ENCODE measurements around the gene PPP1CB. TPM values are rescaled to one million over a fixed set of nuclear protein-coding genes. Genes with fewer than 3 reads are reported as not detected.

PPP1CB gene
- total and polyA plus RNA-seq, 10 of the 15 experiments (the other 5 are each of a cell fraction or from before 2014, with no cell fraction given) = 37.5 to 176 (median 84.9) TPM

DNA sequence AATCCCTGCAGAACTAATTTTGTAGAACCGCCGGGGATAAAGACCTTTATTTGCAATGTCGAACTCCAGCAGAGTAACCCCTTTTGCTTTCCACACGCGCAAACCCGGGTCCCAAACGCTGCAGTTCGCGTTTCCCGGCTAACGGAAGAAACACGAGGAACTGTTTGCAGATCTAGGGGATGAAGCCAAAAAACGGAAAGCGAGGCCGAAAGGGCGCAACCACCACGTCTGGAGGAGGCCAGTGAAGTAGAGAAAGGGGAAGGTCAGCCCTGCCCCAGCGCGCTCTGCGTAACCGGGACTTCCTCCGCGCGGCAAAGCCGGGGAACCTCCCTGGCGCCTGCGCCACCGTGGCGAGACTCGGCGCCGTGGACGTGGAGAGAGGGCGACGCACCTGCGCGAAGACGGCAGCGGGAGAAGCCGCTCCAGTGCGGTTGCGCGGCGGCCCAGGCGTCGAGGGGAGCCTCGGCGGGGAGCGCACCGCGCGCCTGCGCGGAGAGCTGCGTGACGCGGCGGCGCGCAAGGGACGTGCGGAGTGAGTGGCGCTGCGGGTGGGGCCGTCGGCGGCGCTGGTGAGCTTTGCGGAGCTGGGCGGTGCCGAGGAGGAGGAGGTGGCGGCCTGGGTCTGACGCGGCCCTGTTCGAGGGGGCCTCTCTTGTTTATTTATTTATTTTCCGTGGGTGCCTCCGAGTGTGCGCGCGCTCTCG lies at the start of gene PPP1CB (continued):
- TF ChIP-seq DPF2 (IDR thresholded peaks at IDR 0.05) = peak; percentile 62; the same call in 1 of the 2 replicates
- peak; percentile 64 for TF ChIP-seq SMAD1 (IDR thresholded peaks at IDR 0.05; ENCODE audit: low read depth, partially characterized antibody)
- peak; percentile 29; the same call in 1 of the 3 replicates for TF ChIP-seq POU2F2 (IDR thresholded peaks at IDR 0.05; ENCODE audit: borderline replicate concordance, low read depth, low read length)
- peak; percentile 87 for TF ChIP-seq NR2F1 (conservative IDR thresholded peaks at IDR 0.05)
- no peak for TF ChIP-seq RAD51 (IDR thresholded peaks at IDR 0.05)
- no peak for TF ChIP-seq SREBF1 (IDR thresholded peaks at IDR 0.05; ENCODE audit: low read length)
- TF ChIP-seq ZBTB40 (IDR thresholded peaks at IDR 0.05; ENCODE audit: borderline replicate concordance) = no peak; the same call in 1 of the 2 replicates
- TF ChIP-seq TCF7 (IDR thresholded peaks at IDR 0.05; ENCODE audit: borderline replicate concordance) = no peak
- no peak for TF ChIP-seq ZNF24 (IDR thresholded peaks at IDR 0.05)
- peak; percentile 19; the same call in 1 of the 2 replicates for TF ChIP-seq TBL1XR1 (IDR thresholded peaks at IDR 0.05; ENCODE audit: low read depth, low read length)
- TF ChIP-seq RUNX3 (IDR thresholded peaks at IDR 0.05; ENCODE audit: low read length) = peak; percentile 38
- TF ChIP-seq MYC (IDR thresholded peaks at IDR 0.05; ENCODE audit: insufficient read depth, insufficient read length, insufficient replicate concordance, low read length, severe bottlenecking) = peak; percentile 55
- TF ChIP-seq TCF12 (IDR thresholded peaks at IDR 0.05; ENCODE audit: low read depth, low read length) = peak; percentile 5; the same call in 1 of the 2 replicates
- peak; percentile 15; the same call in 1 of the 2 replicates for TF ChIP-seq NR2C1 (IDR thresholded peaks at IDR 0.05)
- TF ChIP-seq, protein P1, sequence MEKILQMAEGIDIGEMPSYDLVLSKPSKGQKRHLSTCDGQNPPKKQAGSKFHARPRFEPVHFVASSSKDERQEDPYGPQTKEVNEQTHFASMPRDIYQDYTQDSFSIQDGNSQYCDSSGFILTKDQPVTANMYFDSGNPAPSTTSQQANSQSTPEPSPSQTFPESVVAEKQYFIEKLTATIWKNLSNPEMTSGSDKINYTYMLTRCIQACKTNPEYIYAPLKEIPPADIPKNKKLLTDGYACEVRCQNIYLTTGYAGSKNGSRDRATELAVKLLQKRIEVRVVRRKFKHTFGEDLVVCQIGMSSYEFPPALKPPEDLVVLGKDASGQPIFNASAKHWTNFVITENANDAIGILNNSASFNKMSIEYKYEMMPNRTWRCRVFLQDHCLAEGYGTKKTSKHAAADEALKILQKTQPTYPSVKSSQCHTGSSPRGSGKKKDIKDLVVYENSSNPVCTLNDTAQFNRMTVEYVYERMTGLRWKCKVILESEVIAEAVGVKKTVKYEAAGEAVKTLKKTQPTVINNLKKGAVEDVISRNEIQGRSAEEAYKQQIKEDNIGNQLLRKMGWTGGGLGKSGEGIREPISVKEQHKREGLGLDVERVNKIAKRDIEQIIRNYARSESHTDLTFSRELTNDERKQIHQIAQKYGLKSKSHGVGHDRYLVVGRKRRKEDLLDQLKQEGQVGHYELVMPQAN (conservative IDR thresholded peaks at IDR 0.05) = peak; percentile 50
- TF ChIP-seq, protein P2, sequence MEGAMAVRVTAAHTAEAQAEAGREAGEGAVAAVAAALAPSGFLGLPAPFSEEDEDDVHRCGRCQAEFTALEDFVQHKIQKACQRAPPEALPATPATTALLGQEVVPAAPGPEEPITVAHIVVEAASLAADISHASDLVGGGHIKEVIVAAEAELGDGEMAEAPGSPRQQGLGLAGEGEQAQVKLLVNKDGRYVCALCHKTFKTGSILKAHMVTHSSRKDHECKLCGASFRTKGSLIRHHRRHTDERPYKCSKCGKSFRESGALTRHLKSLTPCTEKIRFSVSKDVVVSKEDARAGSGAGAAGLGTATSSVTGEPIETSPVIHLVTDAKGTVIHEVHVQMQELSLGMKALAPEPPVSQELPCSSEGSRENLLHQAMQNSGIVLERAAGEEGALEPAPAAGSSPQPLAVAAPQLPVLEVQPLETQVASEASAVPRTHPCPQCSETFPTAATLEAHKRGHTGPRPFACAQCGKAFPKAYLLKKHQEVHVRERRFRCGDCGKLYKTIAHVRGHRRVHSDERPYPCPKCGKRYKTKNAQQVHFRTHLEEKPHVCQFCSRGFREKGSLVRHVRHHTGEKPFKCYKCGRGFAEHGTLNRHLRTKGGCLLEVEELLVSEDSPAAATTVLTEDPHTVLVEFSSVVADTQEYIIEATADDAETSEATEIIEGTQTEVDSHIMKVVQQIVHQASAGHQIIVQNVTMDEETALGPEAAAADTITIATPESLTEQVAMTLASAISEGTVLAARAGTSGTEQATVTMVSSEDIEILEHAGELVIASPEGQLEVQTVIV (IDR thresholded peaks at IDR 0.05; ENCODE audit: borderline replicate concordance, partially characterized antibody) = peak; percentile 45
- TF ChIP-seq POLR2AphosphoS2 (IDR thresholded peaks at IDR 0.05; ENCODE audit: low read depth, low read length) = peak; percentile 85
- 0 out of 2 replicates have a peak, but pooled peaks have one; percentile 34 for TF ChIP-seq RFX5 (IDR thresholded peaks at IDR 0.05; ENCODE audit: low read depth, low read length)
- peak; percentile 71; the same call in 1 of the 2 replicates for TF ChIP-seq CREB1 (IDR thresholded peaks at IDR 0.05; ENCODE audit: low read depth)
- peak; percentile 99 for TF ChIP-seq BACH1 (IDR thresholded peaks at IDR 0.05; ENCODE audit: borderline replicate concordance)
- TF ChIP-seq SIN3A (IDR thresholded peaks at IDR 0.05; ENCODE audit: low read depth, low read length) = 0 out of 2 replicates have a peak, but pooled peaks have one; percentile 42

Data from GM12878 (cell line).